GM08714 (cell line): ENCODE measurements around the gene MRPL28.
"Not testable (repeated sequence)": the region's sequence is repeated elsewhere in the genome, so short reads cannot be mapped to it uniquely, and the experiment has no call there.

ENCODE experiments used
- H3K4me3 ChIP-seq: fragments of 200-500 bp; sonication (Bioruptor generic); 2 replicates; pipeline ENCODE4 v1.5.1; 2014; ENCODE audit warnings: mild to moderate bottlenecking, low read length, inconsistent platforms
- ZNF274 ChIP-seq: IDR thresholded peaks from 2 replicates; pipeline ENCODE4 v1.6.1; 2012; ENCODE audit warnings: mild to moderate bottlenecking, low read depth, low read length

The MRPL28 gene

GRCh38 chr16:381012-381788, 10.9 kb upstream of the MRPL28 start:
- no peak for TF ChIP-seq ZNF274
- H3K4me3 ChIP-seq: peak overlapping the region; percentile 79

GRCh38 chr16:380762-381011, 10.3 kb upstream of the MRPL28 start:
- no peak for TF ChIP-seq ZNF274
- H3K4me3 ChIP-seq: peak overlapping the region; percentile 79

GRCh38 chr16:379961-380761, 9.8 kb upstream of the MRPL28 start:
- peak overlapping the region; percentile 79; the same call in 1 of the 2 replicates for H3K4me3 ChIP-seq
- no peak for TF ChIP-seq ZNF274

GRCh38 chr16:379183-379960, 9.0 kb upstream of the MRPL28 start:
- H3K4me3 ChIP-seq: no peak overlapping the region
- TF ChIP-seq ZNF274: no peak

- no peak overlapping the region for H3K4me3 ChIP-seq
- no peak for TF ChIP-seq ZNF274
Measured at GRCh38 chr16:378821-379182, 8.5 kb upstream of the MRPL28 start.

- H3K4me3 ChIP-seq: not testable (repeated sequence)
Measured at GRCh38 chr16:378113-378820, 7.9 kb upstream of the MRPL28 start.

GRCh38 chr16:377419-377951, 7.1 kb upstream of the MRPL28 start:
- TF ChIP-seq ZNF274: no peak
- H3K4me3 ChIP-seq: no peak overlapping the region

- no peak overlapping the region for H3K4me3 ChIP-seq
- TF ChIP-seq ZNF274: no peak
Measured at GRCh38 chr16:376817-377418, 6.6 kb upstream of the MRPL28 start.

- no peak overlapping the region for H3K4me3 ChIP-seq
- no peak for TF ChIP-seq ZNF274
Measured at GRCh38 chr16:375927-376816, 5.8 kb upstream of the MRPL28 start.

- TF ChIP-seq ZNF274: no peak
- no peak overlapping the region for H3K4me3 ChIP-seq
Measured at GRCh38 chr16:375212-375611, 4.9 kb upstream of the MRPL28 start.

GRCh38 chr16:374616-374926, 4.2 kb upstream of the MRPL28 start:
- no peak overlapping the region for H3K4me3 ChIP-seq
- TF ChIP-seq ZNF274: no peak

GRCh38 chr16:373848-374615, 3.7 kb upstream of the MRPL28 start:
- H3K4me3 ChIP-seq: no peak overlapping the region

GRCh38 chr16:373020-373598, 2.8 kb upstream of the MRPL28 start:
- no peak for TF ChIP-seq ZNF274
- no peak overlapping the region for H3K4me3 ChIP-seq

More at GRCh38 chr16:373848-374615, 3.7 kb upstream of the MRPL28 start:
- TF ChIP-seq ZNF274: no peak
